8988T (cell line): Measurements from ENCODE around the gene PPP4R3A.
"Not testable (repeated sequence)": the region's sequence is repeated elsewhere in the genome, so short reads cannot be mapped to it uniquely, and the experiment has no call there.

Experiments used
- DNase-seq: peaks from one replicate; pipeline ENCODE4 v3.0.0; 2011

The PPP4R3A gene

DNA sequence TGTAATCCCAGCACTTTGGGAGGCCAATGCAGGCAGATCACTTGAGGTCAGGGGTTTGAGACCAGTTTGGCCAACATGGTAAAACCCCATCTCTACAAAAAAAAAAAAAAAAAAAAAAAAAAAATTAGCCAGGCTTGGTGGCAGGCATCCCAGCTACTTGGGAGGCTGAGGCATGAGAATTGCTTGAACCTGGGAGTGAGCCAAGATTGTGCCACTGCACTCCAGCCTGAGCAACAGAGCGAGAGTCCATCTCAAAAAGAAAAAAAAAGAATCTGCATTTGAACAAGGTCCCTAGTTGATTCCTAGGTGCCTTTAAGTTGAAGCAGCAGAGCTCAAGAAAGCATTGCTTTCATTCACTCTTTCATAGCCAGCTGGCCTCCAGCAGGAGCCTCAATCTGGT lies 81.2 kb downstream of the PPP4R3A start:
- DNase-seq = not testable (repeated sequence)

DNA sequence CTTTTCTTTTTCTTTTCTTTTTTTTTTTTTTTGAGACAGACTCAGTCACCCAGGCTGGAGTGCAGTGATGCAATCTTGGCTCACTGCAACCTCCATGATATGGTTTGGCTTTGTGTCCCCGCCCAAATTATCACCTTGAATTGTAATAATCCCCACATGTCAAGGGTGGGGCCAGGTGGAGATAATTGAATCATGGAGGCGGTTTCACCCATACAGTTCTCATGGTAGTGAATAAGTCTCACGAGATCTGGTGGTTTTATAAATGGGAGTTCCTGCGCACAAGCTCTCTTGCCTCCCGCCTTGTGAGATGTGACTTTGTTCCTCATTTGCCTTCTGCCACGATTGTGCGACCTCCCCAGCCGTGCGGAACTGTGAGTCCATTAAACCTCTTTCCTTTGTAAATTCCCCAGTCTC lies 84.6 kb downstream of the PPP4R3A start:
- DNase-seq = not testable (repeated sequence)

DNA sequence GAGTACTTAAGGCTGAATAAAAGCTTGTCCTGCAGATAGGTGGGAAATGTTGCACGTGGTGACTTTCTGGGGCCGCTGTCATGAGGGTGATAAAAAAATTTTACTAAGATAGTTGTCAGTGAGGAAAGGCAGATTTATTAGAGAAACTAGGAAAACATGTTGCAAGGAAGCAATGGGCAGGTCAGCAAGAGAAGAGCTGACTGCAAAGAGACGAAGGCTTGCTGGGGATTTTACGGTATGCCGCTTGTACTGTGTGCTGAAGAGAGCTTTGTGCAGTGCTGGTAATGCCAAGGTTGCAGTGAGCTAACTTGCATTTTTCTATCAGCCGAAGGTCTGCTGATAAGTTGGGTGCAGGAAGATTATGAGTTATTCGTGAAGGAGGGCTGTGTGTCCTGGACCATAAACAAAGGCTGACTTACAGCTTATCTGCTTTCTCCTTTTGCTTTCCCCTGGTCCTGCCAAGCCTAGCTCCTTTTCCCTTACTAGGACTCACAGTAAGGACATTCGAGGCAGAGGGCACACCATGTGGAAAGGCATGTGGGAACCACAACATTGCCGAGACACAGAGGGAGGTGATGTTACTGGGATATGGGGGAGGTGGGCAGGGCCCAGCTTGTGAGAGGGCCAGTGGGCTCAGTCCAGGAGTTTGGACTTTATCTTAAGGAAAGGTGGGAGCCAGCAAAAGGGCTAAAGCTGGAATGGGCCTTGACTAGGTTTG lies 85.1 kb downstream of the PPP4R3A start:
- no peak for DNase-seq

DNA sequence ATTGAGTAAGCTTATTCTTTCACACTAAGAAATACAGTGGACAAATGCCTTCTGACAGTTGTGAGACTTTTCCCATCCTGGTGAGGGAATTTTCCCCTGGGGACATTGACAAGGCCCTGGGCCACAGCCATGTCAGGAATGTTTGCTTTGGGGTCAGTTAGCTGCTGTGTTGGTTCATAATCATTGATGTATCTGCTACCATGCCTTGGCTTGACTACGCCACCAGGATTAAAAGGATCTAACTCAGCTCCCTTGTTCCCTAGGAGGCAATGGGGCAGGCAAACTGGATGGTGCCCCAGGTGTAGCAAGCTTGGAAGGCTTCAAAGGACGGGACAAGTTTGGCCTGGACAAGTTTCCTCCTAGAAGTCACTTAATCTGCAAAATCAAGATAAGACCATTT lies 89.4 kb downstream of the PPP4R3A start:
- DNase-seq = no peak

DNA sequence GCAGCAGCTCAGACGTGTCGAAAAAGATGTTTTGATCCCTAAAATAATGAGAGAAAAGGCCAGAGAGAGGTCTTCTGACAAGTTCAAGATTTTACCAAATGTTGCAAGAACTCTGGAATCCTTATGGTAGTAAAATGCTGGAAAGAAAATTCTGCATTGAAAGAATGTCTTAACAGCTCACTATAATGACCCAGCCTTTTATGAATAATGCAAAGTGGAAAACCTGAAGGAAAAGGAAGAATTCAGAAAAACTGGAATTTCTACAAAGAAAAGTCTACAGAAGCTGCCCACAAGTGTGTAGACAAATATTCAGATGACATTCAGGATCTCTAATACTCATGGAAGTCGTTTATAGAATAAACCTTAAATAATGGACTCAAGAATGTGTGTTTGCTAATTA lies 90.7 kb downstream of the PPP4R3A start:
- DNase-seq = no peak

DNA sequence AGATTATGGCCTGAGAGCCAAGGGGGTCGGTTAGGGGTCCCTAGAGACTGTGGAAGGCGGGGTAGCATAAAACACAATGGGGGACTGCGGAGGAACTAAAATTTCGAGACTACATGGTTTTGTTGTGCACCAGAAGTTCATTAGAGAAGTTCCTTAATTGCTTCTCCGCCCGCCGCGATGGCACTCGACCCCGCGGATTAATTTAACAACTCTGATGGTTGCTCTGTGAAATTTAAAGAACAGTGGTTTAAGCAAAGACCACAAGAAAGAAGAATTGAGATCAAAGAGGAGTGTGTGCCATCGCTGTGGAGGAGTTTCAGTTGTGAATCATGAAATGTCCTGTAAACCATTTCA lies 91.1 kb downstream of the PPP4R3A start:
- no peak for DNase-seq

DNA sequence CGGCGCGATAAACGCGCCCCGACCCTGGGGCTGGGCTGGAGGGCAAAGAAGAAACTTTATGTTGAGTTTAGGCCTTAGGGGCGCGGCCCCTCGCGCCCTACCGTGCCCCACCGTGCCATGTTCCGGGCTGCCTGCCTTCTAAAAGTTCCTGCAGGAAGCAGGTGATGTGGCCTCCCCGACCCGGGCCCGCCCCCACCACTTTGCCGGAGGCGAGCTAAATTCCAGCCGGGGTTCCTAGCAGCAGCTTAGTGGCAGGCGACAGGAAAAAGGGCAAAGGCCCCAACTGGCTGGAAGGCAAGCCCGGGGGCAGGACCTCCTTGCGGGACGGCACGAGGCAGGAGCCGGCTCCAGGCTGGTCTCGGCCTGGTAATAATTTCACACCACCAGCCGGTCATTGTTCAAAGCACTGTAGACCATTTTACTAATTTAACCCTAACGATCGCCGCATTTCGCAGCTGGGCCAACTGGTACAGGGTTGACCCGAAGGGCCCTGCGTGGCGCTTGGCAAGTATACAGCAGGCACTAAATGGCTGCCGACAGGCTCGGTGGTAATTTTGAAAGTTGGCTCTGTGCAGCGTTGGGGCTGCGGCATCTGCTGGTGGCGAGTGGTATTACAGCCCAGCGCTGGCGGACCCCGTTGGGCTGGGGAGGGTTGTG lies 91.6 kb downstream of the PPP4R3A start:
- DNase-seq = no peak

DNA sequence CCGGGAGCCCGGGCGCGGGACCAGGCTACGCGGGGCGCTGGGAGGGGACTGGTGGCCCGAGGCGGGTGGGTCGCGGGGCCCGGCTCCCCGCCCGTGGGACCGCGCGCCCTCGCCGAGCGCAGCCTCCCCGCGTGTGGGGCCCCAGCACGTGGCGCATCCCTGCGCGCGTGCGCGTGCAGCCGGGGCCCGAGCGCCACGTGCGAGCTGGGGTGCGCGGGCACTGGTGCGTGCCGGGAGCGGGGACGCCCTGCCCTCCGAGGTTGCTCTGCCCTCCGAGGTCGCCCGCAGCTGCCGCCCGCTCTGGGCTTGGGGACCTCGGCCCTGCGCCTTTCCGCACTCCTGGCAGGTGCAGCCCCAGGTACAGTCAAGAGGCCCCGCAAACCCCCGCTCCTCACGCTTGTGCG lies 92.1 kb downstream of the PPP4R3A start:
- DNase-seq = peak; percentile 59

DNA sequence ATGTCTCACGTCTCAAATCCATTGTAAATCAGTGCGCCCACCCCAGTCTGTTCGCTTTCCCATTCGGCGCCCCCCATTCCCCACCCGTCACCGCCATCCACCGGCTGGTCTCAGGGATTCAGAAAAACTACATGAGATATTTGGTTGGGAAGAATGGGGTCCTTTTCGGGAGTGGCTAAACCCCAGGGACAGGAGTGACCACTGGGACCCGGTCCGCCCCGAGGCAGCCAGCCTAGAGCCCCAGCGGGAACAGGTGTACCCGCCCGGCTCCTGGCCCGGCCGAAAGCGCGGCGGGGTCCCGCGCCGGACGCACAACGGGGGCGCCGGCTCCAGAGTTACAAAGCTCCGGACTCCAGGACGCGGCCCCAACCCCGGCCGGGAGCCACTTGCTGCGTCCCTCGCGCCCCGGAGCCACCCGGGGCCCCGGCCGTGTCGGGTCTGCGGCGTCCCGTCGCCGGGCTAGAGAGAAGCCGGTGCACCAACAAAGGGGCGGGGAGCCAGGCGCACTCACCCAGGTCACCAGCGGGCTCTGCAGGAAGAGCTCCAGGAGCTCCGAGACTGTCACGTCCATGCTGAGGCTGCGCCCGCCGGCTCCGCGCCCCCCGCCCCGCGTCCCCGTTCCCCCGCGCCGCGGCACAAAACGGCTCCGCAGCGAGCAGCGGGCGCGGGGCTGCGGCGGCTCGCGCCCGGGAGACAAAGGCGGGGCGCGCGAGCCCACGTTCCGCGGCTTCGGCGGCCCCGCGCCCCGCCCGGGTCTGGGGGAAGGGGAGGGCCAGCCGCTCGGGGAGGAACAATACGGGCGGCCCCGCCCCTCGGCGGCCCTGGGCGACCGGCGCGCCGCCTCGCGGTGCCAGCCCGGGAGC lies 92.8 kb downstream of the PPP4R3A start, which contains the start of gene CCDC88C:
CCDC88C (minus strand) TSS at position 701 of the 863 bp plus-strand sequence; CDS start at position 571, 130 bp downstream.
- peak; percentile 58 for DNase-seq

DNA sequence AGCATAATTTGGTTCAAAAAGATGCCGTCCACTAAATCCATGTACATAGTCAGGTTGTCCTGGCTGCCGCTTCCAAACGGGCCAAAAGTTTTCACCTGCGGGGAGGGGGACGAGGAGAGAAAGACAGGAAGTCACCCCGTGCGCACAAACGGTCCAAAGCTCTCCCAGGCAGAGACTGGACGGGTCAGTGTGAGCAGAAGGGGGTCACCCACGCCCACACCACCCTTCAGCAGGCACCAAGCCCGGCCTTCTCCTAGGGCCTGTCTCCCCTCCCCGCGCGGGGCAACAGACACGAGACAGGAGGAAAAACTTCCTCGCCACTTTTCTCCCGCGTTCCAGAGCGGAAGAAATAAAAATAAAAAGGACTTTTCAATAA lies 93.4 kb downstream of the PPP4R3A start:
- DNase-seq = no peak

DNA sequence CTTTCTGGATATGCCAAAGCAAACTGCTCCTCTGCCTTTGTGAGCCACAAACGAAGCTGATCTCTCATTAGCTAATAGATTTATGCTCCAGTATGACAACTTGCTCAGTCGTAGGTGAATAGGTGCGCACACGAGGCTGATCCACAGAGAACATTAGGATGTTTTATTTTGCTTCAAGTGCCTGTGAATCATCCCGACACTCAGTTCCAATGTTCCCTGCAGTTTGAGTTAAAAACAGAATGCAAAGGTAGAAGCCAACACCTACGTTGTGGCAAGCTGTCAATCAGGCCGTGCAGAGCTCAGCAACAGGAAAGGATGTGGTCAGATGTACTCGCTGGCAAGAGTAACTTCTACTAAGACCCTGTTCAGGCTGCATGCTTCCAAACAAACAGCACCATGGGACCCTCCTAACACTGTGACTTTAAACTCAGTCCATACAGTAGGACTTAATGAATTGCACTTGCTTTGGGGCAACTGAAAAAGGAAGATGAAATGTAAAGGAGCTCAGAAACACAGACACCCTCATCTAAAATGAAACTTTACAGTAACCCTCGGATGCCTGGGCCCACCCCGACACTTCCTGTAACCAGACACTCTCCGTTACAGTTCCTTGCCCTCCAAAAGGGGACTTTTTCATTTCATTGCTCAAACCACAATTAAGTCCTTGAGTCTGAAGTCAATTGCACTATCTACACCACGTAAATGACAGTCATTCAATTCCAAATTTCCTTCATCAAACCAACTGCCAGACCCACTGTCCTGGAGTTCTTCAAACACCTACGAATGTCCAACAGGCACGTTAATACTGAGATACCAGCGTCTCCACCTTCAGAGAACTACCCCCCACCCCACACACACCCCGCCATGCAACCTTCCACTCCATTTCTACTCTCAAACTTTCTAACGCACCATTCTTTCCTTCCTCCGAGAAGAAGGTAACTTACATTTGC lies 94.0 kb downstream of the PPP4R3A start:
- DNase-seq = no peak

DNA sequence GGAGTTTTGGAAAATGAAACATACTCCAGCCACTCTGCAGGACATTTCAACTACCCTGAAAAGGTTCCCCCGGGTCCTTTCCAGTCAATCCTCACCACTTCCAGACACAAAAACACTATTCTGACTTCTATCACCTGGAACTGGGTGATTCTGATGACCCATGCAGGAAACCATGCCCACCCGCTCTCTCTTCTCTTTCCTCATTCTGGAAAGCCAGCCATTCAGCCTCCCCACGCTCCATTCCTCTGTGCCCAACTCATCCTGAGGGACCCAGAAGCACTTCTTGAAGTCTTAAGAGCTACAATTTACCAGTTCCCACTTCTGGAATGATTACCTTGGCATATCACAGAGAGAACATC lies 95.7 kb downstream of the PPP4R3A start:
- DNase-seq = no peak

DNA sequence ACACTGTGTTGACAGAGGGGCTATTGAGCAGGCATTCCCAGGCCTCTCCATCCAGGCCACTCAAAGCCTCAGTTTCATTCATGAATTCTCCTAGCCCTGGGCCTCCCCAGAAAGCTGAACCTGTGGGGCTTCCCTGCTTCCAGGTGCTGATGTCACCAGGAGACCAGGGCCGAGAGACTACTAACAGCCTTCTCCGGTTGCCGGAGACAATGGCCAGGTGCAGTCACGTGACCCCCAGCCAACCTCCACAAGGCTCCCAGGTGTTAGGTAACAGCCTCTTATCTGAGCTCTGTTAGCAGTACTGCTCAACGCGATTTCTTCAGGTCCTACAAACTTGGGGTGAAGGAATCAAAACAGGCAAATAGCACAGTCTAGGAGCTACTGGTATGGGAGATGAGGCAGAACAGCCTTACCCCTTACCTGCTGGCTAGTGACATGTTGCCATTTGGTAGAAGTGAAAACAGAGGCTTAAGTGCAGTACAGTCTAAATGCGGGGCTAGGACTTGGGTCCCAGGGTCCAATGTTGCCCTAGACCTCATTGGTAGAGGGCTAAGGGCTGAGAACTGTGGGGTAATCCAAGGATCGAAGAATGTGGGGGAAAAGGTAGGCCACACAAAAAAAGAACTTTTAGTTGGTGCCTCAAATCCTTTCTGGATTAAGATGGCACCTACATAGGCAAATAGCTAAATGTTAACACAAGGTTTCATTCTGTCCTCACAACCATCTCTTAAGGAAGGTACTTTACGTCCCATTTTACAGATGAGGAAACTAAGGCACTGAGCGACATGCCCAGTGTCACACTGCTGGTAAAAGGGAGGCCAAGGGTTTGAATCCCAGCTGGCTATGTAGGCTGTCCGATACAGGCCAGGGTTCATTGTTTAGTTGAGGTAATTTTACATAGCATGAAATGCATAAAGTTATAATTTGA lies 96.3 kb downstream of the PPP4R3A start:
- no peak for DNase-seq

DNA sequence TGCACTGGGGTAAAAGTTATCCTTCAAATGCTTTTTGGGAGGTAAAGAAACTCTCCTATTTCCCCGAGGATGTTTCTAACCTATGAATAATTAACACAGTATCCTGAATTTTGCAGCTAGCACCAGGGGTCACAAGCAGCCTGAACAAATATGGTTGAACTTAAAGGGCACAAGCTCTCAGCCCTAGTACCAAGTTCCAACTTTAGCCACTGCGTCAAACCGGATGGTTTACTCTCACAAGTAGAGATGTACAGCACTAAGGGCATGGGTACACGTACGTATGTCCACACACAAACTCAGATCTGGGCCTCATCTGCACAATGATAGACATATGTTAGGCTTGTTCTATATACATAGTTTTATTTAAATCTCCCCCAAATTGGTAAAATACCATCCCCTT lies 97.2 kb downstream of the PPP4R3A start:
- DNase-seq = no peak

DNA sequence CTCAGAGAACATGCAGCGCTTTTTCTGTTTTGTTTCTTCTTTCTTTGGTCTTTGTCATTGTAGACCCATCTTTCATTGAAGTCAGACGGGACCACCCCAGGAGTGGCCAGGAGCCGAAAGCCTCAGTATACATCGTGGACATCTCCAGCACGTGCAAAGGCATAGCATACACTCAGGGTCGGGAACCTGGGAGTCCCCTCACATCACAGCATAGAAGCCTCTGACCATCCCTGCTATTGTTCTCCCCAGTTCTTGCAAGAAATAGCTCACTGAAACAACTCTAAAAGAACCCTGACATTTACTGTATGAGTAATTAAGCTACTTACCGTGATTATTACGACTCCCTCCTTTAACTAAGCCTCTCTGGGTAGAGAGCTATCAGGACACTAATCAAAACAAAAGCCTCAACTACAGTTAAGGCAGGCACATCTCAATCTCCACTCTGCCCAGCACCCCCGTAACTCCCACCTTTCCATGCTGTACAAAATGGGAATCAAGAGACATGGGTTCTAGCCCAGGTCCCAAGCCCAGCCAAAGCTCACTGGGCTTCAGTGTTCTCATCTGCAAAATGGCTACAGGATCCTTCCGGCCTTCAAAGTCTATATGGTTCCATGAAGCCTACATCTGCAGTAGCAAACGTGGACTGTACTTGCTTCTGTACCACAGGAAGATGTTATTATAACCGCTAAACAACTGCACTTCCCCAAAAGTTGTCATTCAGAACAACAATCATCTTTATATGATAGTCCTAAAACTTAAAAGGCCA lies 99.2 kb downstream of the PPP4R3A start:
- DNase-seq = no peak

DNA sequence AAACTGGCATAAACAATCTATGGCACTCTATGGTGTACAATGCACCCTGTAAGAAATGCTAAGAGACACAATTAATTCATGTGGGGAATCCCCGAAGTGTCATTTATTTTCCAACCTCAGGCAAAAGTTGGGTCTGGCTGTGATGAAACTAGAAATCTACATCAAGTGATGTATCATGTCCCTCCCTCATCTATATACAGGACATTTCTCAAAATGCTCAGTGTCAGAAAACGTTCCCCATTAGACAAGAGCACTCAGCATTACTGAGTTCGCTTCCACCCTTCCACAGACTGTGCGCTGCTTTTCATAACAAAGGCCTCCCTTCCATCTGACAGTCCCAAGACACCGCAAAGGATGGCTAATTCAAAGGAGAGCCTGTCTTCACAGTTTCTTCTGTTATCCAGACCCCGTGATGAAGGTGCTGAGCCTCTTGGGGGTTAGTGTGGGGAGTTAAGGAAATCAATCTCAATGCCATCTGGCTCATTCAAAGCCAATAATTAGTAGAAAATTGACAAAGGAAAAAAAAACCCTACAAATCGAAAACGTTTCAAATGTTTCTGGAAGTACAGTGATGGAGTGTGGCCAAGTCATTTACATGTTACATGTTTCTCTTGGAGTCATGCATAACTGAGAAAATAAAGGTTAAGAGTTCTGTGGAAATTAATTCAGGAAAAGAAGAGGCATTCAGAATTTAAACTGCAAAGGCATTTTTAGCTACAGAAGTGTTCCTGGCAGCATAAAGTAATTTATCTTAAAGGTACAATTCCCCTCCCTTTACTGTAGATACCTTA lies 100.0 kb downstream of the PPP4R3A start:
- no peak for DNase-seq

DNA sequence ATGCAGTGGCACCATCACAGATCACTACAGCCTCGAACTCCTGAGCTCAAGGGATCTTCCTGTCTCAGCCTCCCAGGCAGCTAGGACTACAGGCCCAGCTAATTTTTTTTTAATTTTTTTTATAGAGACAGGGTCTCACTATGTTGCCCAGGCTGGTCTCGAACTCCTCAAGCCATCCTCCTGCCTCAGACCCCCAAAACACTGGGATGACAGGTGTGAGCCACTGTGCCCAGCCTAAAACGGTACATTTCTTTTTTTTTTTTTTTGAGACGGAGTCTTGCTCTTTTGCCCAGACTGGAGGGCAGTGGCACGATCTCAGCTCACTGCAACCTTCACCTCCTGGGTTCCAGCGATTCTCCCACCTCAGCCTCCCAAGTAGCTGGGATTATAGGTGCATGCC lies 100.9 kb downstream of the PPP4R3A start:
- DNase-seq = not testable (repeated sequence)
